HepG2 (cell line): ENCODE results near the gene AKAP7.

Source experiments
- CTCF ChIP-seq: sonication (generic); formaldehyde crosslinking; IDR thresholded peaks from 2 replicates; pipeline ENCODE4 v1.5.0; 2020; ENCODE audit warnings: mild to moderate bottlenecking, missing genetic modification reagents, moderate library complexity
- MED8 ChIP-seq: sonication (generic); formaldehyde crosslinking; IDR thresholded peaks from 2 replicates; pipeline ENCODE4 v1.8.1; 2023; ENCODE audit warnings: mild to moderate bottlenecking, missing genetic modification reagents; ENCODE audit not compliant: insufficient replicate concordance
- NR3C1 ChIP-seq: sonication (generic); formaldehyde crosslinking; IDR thresholded peaks from 2 replicates; pipeline ENCODE4 v1.4.0; 2020; ENCODE audit warnings: missing genetic modification reagents
- POLR2A ChIP-seq, 2 experiments: IDR thresholded peaks; 2 replicates each; pipeline ENCODE4 v1.6.1; 2011; ENCODE audit warnings: low read depth in 2 of 2, low read length in 2 of 2, mild to moderate bottlenecking in 1 of 2, moderate library complexity in 1 of 2; ENCODE audit not compliant: insufficient read depth in 1 of 2
- POLR2AphosphoS5 ChIP-seq: IDR thresholded peaks from 2 replicates; pipeline ENCODE4 v1.6.1; 2012; ENCODE audit warnings: low read depth, low read length
- PRDM10 ChIP-seq: sonication (generic); formaldehyde crosslinking; IDR thresholded peaks from 2 replicates; pipeline ENCODE4 v1.4.0; 2020; ENCODE audit warnings: low read depth, missing genetic modification reagents
- TP53 ChIP-seq: sonication (generic); formaldehyde crosslinking; conservative IDR thresholded peaks from 2 replicates; pipeline ENCODE4 v1.4.0; 2020; ENCODE audit warnings: missing genetic modification reagents

- TF ChIP-seq CTCF (no peak), PRDM10 (CRISPR knock-in tag) (no peak), POLR2AphosphoS5 (no peak), TP53 (no peak), POLR2A (IDR thresholded peaks at IDR 0.05; ENCODE audit: insufficient read depth in 1 of 2, low read depth in 2 of 2, low read length in 2 of 2) (no peak), MED8 (no peak), NR3C1 (CRISPR knock-in tag) (no peak)
Measured at GRCh38 chr6:131295081-131295480, 159.8 kb downstream of the AKAP7 start.
